Measurements from ENCODE around the gene ZNF384. TPM values are rescaled to one million over a fixed set of nuclear protein-coding genes. Genes with fewer than 3 reads are reported as not detected.
A peak's percentile ranks its signal among the peaks of the same experiment; 100 is the strongest.

The ZNF384 gene
- polyA plus RNA-seq, 1 experiment = 39.3 TPM

DNA sequence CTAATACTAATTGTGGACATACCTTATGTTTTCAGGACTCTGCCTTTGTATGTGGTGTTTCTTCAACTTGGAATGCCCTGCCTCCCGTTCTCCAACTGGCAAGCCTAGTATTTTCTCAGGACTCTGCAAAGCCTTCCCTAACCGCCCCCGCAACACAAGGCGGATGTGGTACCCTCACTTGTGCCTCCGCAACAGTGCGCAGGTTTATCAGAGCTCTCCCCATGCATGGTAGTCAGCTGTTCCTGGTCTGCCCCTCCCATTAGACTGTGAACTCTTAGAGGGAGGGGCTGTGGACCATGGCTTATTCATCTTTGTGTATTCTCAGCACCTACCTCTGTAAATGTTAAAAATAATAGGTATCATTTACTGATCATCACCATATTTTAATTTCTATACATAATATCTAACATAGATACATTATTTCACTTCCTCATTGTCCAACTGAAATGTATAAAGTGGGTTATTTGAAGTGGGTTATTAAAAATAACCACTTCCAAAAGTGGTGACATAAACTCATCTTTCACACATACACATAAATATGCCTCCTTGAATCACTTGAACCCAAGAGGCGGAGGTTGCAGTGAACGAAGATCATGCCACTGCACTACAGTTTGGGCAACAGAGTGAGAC, 62.4 kb downstream of the ZNF384 start:
- no peaks in the 10 kb centered on the region for H3K27me3 ChIP-seq (ENCODE audit: control insufficient read depth, insufficient read depth, low read length)
- no peak overlapping the region for H3K4me3 ChIP-seq (ENCODE audit: low read depth, low read length)
- ChIA-PET POLR2A (no interaction called here), CTCF (no interaction called here)
- TF ChIP-seq, protein P1, sequence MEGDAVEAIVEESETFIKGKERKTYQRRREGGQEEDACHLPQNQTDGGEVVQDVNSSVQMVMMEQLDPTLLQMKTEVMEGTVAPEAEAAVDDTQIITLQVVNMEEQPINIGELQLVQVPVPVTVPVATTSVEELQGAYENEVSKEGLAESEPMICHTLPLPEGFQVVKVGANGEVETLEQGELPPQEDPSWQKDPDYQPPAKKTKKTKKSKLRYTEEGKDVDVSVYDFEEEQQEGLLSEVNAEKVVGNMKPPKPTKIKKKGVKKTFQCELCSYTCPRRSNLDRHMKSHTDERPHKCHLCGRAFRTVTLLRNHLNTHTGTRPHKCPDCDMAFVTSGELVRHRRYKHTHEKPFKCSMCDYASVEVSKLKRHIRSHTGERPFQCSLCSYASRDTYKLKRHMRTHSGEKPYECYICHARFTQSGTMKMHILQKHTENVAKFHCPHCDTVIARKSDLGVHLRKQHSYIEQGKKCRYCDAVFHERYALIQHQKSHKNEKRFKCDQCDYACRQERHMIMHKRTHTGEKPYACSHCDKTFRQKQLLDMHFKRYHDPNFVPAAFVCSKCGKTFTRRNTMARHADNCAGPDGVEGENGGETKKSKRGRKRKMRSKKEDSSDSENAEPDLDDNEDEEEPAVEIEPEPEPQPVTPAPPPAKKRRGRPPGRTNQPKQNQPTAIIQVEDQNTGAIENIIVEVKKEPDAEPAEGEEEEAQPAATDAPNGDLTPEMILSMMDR (IDR thresholded peaks at IDR 0.05; ENCODE audit: low read depth, low read length) = no peak
- no peak overlapping the region for H3K27ac ChIP-seq (ENCODE audit: low read depth, low read length)
- DNase-seq (ENCODE audit: low read depth, low spot score) = no peak
- no peaks in the 10 kb centered on the region for H3K9me3 ChIP-seq (ENCODE audit: control insufficient read depth, insufficient read depth, low read length)

DNA sequence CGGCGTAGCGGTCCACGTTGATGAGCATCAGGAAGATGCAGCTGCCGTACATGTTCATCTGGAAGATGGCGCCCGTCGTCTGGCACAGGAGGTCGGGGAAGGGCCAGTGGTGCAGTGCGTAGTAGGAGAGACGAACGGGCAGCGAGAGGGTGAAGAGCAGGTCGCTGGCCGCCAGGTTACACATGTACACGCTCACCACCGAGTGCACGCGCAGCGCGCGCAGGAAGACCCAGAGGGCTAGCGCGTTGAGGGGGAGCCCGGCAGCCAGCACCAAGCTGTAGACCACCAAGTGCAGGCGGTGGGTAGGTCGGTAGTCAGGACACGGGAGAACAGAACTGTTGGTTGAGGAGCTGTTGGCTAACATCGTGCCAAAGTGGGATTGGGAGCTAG, 68.3 kb downstream of the ZNF384 start:
- CTCF ChIA-PET = interaction anchor here (1.1 kb wide), 1 partner anchor 132 kb away, joined by 3 read pairs; the partner anchor contains the start of gene MLF2
- no peak for DNase-seq (ENCODE audit: low read depth, low spot score)

DNA sequence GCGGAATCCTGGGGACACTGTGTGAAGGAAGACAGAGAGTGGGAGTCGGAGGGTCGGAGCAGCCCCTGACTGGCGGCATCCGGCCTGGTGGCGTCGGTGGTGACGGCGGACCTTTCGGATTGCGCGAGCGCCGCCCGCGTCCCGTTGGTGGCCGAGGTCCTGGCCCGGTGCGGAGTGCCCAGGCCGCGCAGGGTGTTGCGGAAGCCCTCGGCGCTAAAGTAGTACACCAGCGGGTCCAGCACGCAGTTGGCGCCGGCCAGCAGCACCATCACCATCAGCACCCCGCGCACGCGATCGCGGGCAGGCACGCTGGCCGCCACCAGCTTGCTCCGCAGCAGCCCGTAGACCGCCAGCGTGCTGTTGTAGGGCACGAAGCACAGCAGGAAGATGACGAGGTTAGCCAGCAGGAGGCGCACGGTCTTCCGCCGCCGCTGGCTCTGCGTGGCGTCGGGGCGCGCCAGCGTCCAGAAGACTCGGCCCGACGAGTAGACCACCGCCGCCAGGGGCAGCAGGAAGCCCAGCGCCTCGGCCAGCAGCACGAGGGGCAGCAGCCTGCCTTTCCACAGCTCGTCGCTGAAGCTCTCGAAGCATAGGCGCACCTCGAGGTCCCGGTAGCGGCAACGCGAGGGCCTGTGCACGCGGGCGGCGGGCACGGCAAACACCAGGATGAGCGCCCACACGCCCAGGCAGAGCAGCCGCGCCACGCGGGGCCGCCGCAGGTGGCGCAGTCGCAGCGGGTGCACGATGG, 68.9 kb downstream of the ZNF384 start:
- Histone ChIP-seq H3K4me3 (ENCODE audit: low read depth, low read length) (no peak overlapping the region), H3K27ac (ENCODE audit: low read depth, low read length) (no peak overlapping the region), H3K27me3 (ENCODE audit: control insufficient read depth, insufficient read depth, low read length) (no peaks in the 10 kb centered on the region), H3K9me3 (ENCODE audit: control insufficient read depth, insufficient read depth, low read length) (no peaks in the 10 kb centered on the region; the same call in 1 of the 2 replicates)
- CTCF ChIA-PET = interaction anchor here (0.6 to 2.6 kb wide), 3 partner anchors 67 to 147 kb away, joined by 3 to 5 read pairs (median 3); partner anchors contain the start of gene MLF2
- no peak for DNase-seq (ENCODE audit: low read depth, low spot score)
- TF ChIP-seq, protein P1 (IDR thresholded peaks at IDR 0.05; ENCODE audit: low read depth, low read length) = peak; percentile 34
- POLR2A ChIA-PET = interaction anchor here (0.7 kb wide), 1 partner anchor 26 kb away, joined by 3 read pairs; no protein-coding TSS in a partner anchor

More for the DNA sequence above, 68.3 kb downstream of the ZNF384 start:
- no peak overlapping the region for H3K27ac ChIP-seq (ENCODE audit: low read depth, low read length)
- H3K27me3 ChIP-seq (ENCODE audit: control insufficient read depth, insufficient read depth, low read length) = no peaks in the 10 kb centered on the region
- no peak overlapping the region for H3K4me3 ChIP-seq (ENCODE audit: low read depth, low read length)
- TF ChIP-seq, protein P1 (IDR thresholded peaks at IDR 0.05; ENCODE audit: low read depth, low read length) = no peak
- H3K9me3 ChIP-seq (ENCODE audit: control insufficient read depth, insufficient read depth, low read length) = no peaks in the 10 kb centered on the region; the same call in 1 of the 2 replicates
- POLR2A ChIA-PET = interaction anchor here (0.7 kb wide), 1 partner anchor 26 kb away, joined by 3 read pairs; no protein-coding TSS in a partner anchor

DNA sequence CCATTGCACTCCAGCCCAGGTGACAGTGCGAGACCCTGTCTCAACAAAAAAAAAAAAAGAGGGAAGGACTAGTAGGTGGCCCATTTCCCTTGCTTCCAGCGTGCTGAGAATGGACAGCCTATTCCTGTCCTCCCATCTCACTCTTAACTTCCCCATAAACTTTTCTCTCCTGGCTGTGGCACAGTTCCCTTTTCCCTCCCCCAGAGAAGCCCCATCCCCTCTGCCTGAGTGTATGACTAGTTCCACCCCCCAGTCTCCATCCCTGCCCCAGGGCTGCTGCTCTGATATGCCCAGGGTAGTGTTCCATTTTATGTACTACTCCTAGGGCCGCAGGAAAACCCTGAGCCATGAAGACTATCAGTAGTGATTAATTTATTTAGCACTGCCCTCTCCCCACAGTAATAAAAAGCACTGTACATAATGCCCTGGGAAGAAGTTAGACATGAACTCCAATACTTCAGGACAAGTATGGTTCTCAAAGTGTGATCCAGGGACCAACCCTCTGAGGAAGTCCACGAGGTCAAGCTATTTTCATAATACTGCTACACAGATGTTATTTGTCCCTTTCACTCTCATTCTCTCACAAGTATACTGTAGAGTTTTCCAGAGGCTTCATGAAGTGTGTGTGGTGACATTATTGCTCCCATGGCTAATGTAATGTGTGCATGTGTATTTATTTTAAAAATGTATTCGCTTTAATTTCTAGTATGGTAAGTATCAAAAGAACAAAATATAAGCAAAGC, 70.5 kb downstream of the ZNF384 start:
- Histone ChIP-seq H3K9me3 (ENCODE audit: control insufficient read depth, insufficient read depth, low read length) (no peaks in the 10 kb centered on the region; the same call in 1 of the 2 replicates), H3K27ac (ENCODE audit: low read depth, low read length) (no peak overlapping the region), H3K27me3 (ENCODE audit: control insufficient read depth, insufficient read depth, low read length) (no peaks in the 10 kb centered on the region), H3K4me3 (ENCODE audit: low read depth, low read length) (no peak overlapping the region)
- no peak for DNase-seq (ENCODE audit: low read depth, low spot score)
- ChIA-PET POLR2A (no interaction called here), CTCF (interaction anchor here (0.7 to 2.6 kb wide), 4 partner anchors 26 to 148 kb away, joined by 3 to 5 read pairs (median 4); no protein-coding TSS in a partner anchor)
- TF ChIP-seq, protein P1 (IDR thresholded peaks at IDR 0.05; ENCODE audit: low read depth, low read length) = no peak

Small RNAs within 50 kb of the gene (small RNA-seq; reads per million reads assigned to genes)
- not detected for gene RNU6-781P (ENCODE audit: insufficient read length, low read depth)

Other genes with a start within 250 kb of the ZNF384 start
- gene CD27, start 244.4 kb downstream of the ZNF384 start, polyA plus RNA-seq (2011; rRNA removed) = not detected in 2 replicates
- 10.2 and 13.5 TPM in 2 replicates for gene TAPBPL, start 237.3 kb downstream of the ZNF384 start, polyA plus RNA-seq (2011; rRNA removed)
- 15.1 and 18.3 TPM in 2 replicates for gene VAMP1, start 218.7 kb downstream of the ZNF384 start, polyA plus RNA-seq (2011; rRNA removed)
- gene MRPL51, start 196.1 kb downstream of the ZNF384 start, polyA plus RNA-seq (2011; rRNA removed) = 120 and 165 TPM in 2 replicates
- 36.1 and 38.4 TPM in 2 replicates for gene NCAPD2, start 195.3 kb downstream of the ZNF384 start, polyA plus RNA-seq (2011; rRNA removed)
- 9,160 and 11,356 TPM in 2 replicates for gene GAPDH, start 154.9 kb downstream of the ZNF384 start, polyA plus RNA-seq (2011; rRNA removed)
- 23.8 and 24.2 TPM in 2 replicates for gene IFFO1, start 133.3 kb downstream of the ZNF384 start, polyA plus RNA-seq (2011; rRNA removed)
- gene NOP2, start 121.1 kb downstream of the ZNF384 start, polyA plus RNA-seq (2011; rRNA removed) = 35.7 and 41.3 TPM in 2 replicates
- gene CHD4, start 82.0 kb downstream of the ZNF384 start, polyA plus RNA-seq (2011; rRNA removed) = 86.3 and 119 TPM in 2 replicates
- not detected in 2 replicates for gene LPAR5, start 53.4 kb downstream of the ZNF384 start, polyA plus RNA-seq (2011; rRNA removed)
- 0.41 and 0.64 TPM in 2 replicates for gene ACRBP, start 41.9 kb downstream of the ZNF384 start, polyA plus RNA-seq (2011; rRNA removed)
- 58.6 and 66.6 TPM in 2 replicates for gene ING4, start 26.3 kb downstream of the ZNF384 start, polyA plus RNA-seq (2011; rRNA removed)
- gene PIANP, start 11.4 kb upstream of the ZNF384 start, polyA plus RNA-seq (2011; rRNA removed) = 1.2 and 2.2 TPM in 2 replicates
- gene COPS7A, start 34.7 kb upstream of the ZNF384 start, polyA plus RNA-seq (2011; rRNA removed) = 93.2 and 104 TPM in 2 replicates
- gene MLF2, start 63.8 kb upstream of the ZNF384 start, polyA plus RNA-seq (2011; rRNA removed) = 241 and 263 TPM in 2 replicates
- 155 and 170 TPM in 2 replicates for gene PTMS, start 77.0 kb upstream of the ZNF384 start, polyA plus RNA-seq (2011; rRNA removed)
- 0.11 and 0.33 TPM in 2 replicates for gene LAG3, start 83.1 kb upstream of the ZNF384 start, polyA plus RNA-seq (2011; rRNA removed)
- gene CD4, start 100.2 kb upstream of the ZNF384 start, polyA plus RNA-seq (2011; rRNA removed) = 24.8 and 24.9 TPM in 2 replicates
- gene GPR162, start 132.4 kb upstream of the ZNF384 start, polyA plus RNA-seq (2011; rRNA removed) = 5.2 and 7.6 TPM in 2 replicates
- gene P3H3, start 139.0 kb upstream of the ZNF384 start, polyA plus RNA-seq (2011; rRNA removed) = 45.5 and 65.3 TPM in 2 replicates
- 3.4 and 3.6 TPM in 2 replicates for gene GNB3, start 151.6 kb upstream of the ZNF384 start, polyA plus RNA-seq (2011; rRNA removed)
- gene CDCA3, start 161.9 kb upstream of the ZNF384 start, polyA plus RNA-seq (2011; rRNA removed) = 11.6 and 12.5 TPM in 2 replicates
- 47.1 and 54.8 TPM in 2 replicates for gene USP5, start 162.8 kb upstream of the ZNF384 start, polyA plus RNA-seq (2011; rRNA removed)
- gene TPI1, start 178.2 kb upstream of the ZNF384 start, polyA plus RNA-seq (2011; rRNA removed) = 1,246 and 1,347 TPM in 2 replicates
- 2.6 and 3.7 TPM in 2 replicates for gene SPSB2, start 183.9 kb upstream of the ZNF384 start, polyA plus RNA-seq (2011; rRNA removed)
- gene LRRC23, start 215.4 kb upstream of the ZNF384 start, polyA plus RNA-seq (2011; rRNA removed) = 10.4 and 10.6 TPM in 2 replicates
- 25.4 and 27.5 TPM in 2 replicates for gene ENO2, start 225.2 kb upstream of the ZNF384 start, polyA plus RNA-seq (2011; rRNA removed)
- gene ATN1, start 238.6 kb upstream of the ZNF384 start, polyA plus RNA-seq (2011; rRNA removed) = 11.2 and 21.4 TPM in 2 replicates